HG02678 (cell line): ENCODE results near the gene CAP2.
A peak's percentile ranks its signal among the peaks of the same experiment; 100 is the strongest.
"Not testable (repeated sequence)": the region's sequence is repeated elsewhere in the genome, so short reads cannot be mapped to it uniquely, and the experiment has no call there.

ENCODE experiments used
- ATAC-seq: cut with Tn5 transposase; IDR thresholded peaks from one replicate; pipeline ENCODE4 v1.9.1; 2021; ENCODE audit warnings: mild to moderate bottlenecking, moderate library complexity; ENCODE audit not compliant: unreplicated experiment

The CAP2 gene

GRCh38 chr6:17574866-17575560 lies 181.6 kb downstream of the CAP2 start:
- no peak for ATAC-seq

- ATAC-seq, result no peak
Measured at GRCh38 chr6:17577059-17577458, 183.7 kb downstream of the CAP2 start.

DNA sequence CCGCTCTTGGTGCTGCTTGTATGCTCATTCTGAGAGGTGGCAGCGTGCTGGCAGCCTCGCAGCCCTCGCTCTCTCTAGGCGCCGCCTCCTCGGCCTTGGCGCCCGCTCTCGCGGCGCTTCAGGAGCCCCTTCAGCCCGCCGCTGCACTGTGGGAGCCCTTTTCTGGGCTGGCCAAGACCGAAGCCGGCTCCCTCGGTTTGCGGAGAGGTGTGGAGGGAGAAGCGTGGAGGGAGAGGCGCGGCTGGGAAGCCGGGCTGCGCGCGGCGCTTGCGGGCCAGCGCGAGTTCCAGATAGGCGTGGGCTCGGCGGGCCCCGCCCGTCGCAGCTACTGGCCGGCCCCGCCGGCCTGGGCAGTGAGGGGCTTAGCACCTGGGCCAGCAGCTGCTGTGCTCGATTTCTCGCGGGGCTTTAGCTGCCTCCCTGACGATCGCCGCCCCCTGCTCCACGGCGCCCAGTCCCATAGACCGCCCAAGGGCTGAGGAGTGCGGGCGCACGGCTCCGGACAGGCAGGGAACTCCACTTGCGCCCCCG lies 187.2 kb downstream of the CAP2 start:
- ATAC-seq, result peak; percentile 75

DNA sequence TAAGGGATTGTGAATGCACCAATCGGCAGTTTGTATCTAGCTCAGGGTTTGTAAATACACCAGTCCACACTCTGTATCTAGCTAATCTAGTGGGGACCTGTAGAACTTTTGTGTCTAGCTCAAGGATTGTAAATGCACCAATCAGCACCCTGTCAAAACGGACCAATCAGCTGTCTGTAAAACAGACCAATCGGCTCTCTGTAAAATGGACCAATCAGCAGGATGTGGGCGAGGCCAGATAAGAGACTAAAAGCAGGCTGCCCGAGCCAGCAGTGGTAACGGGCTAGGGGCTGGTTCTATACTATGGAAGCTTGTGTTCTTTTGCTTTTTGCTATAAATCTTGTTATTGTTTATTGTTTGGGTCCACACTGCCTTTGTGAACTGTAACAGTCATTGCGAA lies 187.9 kb downstream of the CAP2 start:
- not testable (repeated sequence) for ATAC-seq

- ATAC-seq, result no peak
Measured at GRCh38 chr6:17583811-17584210, 190.4 kb downstream of the CAP2 start.

DNA sequence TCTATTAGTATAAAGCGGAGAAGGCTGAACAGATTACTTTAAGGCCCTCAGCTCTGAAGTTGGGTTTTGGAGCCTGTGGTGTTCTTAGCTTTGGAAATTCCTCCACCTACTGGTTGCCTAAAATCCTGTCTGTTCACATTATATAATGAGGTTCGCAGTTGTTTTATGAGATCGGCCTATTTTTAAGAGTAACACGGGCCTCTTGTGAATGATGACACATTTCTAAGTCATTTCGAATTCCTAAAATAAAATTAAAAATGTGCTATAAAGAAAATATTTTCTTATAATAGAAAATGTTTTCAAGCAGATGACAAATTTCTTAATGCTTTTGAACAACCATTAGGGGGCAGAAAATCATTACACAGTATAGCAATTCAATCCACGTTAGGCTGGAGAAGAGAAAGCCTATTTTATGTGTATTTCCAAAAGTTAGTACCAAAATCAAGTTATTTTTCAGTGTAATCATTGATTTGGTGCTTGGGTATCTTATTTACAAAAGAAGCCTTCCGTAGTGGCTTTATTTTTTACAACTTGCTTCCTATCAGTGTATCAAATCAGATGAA lies 190.9 kb downstream of the CAP2 start:
- ATAC-seq, result peak; percentile 49

- no peak for ATAC-seq
Measured at GRCh38 chr6:17585766-17586490, 192.5 kb downstream of the CAP2 start.

DNA sequence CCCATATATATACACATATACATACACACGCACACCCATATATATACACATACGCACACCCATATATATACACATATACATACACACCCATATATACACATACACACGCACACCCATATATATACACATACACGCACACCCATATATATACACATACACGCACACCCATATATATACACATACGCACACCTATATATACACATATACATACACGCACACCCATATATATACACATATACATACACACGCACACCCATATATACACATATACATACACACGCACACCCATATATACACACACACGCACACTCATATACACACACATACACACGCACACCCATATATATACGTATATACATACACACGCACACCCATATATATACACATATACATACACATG lies 193.2 kb downstream of the CAP2 start:
- not testable (repeated sequence) for ATAC-seq

GRCh38 chr6:17588011-17588410 lies 194.6 kb downstream of the CAP2 start:
- ATAC-seq, result no peak

DNA sequence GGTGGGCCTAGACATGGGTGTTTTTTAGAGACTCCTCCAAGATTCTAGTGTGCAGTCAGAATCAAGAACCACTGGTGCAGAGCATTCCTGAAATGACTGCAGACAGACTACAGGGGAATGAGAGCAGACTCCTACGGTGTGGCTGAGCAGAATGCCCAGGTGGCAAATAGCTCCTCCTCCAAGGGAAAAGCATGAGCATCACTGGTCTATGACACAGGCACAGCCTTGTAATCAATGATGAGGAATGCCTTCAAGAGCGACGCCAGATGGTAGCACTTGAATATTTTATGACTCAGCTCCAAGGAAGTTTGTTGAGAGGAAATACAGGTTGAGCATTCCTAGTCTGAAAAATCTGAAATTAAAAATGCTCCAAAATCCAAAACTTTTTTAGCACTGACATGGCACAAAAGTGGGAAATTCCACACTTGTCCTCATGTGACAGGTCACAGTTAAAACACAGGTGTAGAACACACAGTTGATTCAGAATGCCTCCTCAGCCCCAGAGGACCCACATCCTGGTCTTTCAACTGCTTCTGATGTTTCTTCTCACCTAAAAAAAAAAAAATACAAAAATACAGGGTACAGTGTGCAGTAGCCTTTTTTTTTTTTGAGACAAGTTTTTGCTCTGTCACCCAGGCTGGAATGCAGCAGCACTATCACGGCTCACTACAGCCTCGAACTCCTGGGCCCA lies 196.2 kb downstream of the CAP2 start:
- no peak for ATAC-seq

DNA sequence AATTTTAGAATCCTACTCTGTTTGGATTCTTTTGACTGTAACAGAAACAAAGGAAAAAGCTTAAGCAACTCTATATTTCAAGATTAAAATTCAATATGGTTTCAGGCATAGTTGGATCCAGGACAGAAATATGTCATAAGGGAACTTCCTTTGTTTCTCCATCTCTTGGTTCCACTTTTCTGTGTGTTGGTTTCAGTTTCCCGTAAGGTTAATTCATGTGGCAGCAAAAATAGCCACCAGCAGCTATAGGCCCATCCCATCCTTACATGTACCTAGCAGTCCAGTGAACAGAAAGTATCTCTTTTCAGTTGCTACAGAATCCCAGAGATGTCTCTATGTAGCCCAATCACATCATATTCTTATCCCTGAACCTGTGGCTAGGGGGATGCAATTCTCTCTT lies 197.9 kb downstream of the CAP2 start:
- no peak for ATAC-seq

DNA sequence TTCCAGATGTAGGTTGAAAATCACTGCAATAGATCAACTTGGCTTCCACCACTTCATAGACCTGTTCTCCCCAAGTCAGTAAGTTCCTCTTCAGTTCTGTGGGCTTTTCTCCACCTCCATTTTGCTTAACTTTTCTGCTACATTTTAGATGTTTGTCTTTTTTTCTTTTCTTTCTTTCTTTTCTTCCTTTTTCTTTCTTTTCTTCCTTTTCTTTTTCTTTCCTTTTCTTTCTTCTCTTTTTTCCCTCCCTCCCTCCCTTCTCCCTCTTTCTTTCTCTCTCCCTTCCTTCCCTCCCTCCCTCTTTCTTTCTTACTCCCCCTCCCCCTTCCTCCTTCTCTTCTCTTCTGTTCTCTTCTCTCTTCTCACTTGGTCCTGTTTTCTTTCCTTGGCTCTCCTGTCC lies 199.9 kb downstream of the CAP2 start:
- ATAC-seq, result no peak

DNA sequence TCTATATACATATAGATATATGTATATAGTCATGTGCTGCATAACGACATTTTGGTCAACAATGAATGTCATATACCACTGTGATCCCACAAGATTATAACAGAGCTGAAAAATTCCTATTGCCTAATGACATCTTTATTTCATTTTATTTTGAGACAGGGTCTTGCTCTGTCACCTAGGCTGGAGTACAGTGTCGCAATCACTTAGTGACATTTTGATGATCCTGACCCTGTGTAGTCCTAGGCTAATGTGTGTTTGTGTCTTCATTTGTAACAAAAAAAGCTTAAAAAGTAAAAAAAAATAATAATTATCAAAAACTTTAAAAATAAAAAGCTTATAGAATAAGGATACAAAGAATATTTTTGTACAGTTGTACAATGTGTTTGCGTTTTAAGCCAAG lies 202.7 kb downstream of the CAP2 start:
- ATAC-seq, result no peak

DNA sequence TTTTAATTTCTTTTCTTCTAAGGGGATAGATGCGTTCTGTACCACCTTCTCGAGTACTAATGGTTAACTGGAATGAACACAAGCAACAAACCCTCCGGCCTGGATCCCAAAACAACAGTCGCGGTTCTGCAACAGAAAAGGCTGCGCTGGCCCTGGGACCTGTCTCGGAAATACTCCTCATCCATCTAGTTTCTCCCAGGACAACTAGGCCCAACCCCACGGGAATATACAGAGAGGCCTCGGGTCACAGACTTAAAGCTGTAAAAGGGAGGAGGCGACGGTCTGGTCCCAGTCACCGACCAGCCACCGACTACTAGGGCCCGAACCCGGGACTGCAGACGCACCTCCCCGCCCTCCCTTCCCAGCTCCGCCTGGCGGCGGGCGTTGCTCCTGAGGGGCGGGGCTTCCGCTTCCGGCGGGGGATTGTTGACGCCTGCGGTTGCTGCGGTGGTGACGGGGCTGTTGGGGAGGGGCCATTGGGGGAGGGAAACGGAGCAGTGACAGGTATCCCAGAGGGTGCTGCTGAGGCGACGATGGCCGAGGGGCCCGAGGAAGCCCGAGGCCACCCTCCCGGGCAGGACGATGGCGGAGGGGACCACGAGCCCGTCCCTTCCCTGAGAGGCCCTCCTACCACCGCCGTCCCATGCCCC lies 206.6 kb downstream of the CAP2 start, which contains the start of gene FAM8A1:
Gene FAM8A1 (plus strand): TSS at position 426 of the 650 bp plus-strand sequence. CDS start 108 bp downstream, at position 534.
- ATAC-seq, result peak; percentile 87

DNA sequence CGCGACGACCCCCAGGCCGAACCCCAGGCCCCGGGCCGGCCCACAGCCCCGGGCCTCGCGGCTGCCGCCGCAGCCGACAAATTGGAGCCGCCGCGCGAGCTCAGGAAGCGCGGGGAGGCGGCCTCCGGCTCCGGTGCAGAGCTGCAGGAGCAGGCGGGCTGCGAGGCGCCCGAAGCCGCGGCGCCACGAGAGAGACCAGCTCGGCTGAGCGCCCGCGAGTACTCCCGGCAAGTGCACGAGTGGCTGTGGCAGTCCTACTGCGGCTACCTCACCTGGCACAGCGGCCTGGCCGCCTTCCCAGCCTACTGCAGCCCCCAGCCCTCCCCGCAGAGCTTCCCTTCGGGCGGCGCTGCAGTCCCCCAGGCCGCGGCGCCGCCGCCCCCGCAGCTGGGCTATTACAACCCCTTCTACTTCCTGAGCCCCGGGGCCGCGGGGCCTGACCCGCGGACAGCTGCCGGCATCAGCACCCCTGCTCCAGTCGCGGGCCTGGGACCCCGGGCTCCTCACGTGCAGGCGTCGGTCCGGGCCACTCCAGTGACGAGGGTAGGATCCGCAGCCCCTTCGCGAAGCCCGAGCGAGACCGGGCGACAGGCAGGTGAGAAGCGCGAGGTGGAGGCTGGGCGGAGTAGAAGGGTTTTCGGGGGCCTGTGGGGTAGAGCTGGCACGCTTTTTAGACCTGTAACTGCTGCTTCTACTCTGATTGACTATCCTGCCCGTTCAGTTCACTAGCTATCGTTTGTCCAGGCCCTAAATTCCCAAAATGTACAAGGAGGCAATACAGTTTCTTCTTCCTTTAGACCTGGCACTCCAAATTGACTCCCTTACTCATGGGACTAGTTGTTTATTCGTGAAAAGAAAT lies 207.4 kb downstream of the CAP2 start:
- peak; percentile 52 for ATAC-seq

DNA sequence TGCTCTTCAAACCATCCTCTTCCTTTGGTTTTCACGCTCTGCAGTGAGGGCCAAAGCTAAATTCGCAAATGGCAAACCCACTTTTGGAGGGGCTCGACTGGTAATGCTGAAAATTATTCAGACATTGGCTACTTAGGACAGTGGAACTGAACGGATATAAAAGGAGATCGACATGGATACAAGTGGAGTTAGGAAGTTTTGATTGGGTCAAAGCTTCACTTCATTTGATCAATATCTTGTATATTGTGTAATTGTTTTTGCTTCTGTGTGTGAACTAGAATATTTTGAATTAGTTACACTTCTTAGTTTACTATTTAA lies 207.9 kb downstream of the CAP2 start:
- ATAC-seq, result no peak

- ATAC-seq, result no peak
Measured at GRCh38 chr6:17602888-17603287, 209.5 kb downstream of the CAP2 start.

DNA sequence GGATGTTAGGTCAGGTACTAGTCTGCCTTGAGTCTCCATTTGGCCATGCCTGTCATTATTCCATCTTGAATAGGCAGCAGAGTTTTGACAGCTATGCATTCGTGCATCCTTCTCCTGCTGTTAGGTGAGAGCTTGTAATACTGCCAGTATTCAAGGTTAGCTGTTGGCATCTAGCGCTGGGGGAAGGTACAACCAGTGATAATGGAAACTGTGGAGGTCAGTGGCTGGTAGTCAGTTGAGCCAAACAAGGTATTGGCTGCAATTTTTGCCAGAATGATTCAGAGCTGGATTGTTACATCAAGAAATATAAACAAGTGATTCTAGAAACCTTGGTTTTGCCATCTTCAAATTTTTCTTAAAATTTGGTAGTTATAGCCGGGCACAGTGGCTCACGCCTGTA lies 213.2 kb downstream of the CAP2 start:
- no peak for ATAC-seq
